ENCODE data around the gene VN1R2. TPM values are rescaled to one million over a fixed set of nuclear protein-coding genes. Genes with fewer than 3 reads are reported as not detected.
"Not testable (repeated sequence)": the region's sequence is repeated elsewhere in the genome, so short reads cannot be mapped to it uniquely, and the experiment has no call there.

Gene VN1R2
- polyA plus RNA-seq (2013, experiment 1 of 4), result not detected
- not detected for polyA plus RNA-seq (2013, experiment 2 of 4)
- polyA plus RNA-seq (2013, experiment 3 of 4), result not detected
- not detected for polyA plus RNA-seq (2013, experiment 4 of 4)

GRCh38 chr19:53257715-53258342, at the start of gene VN1R2:
Gene VN1R2, plus strand, starts transcription at chr19:53258292. Its CDS starts 84 bp downstream, at chr19:53258376.
- not testable (repeated sequence) for H3K27ac ChIP-seq (ENCODE audit: insufficient read depth, low read depth, low read length, poor library complexity, severe bottlenecking); H3K9me3 ChIP-seq (ENCODE audit: control insufficient read depth, low read length); H3K36me3 ChIP-seq (ENCODE audit: control insufficient read depth, insufficient read depth, low read length); H3K27me3 ChIP-seq (ENCODE audit: control insufficient read depth, insufficient read depth, low read length, poor library complexity, severe bottlenecking); H3K4me3 ChIP-seq (ENCODE audit: insufficient read depth, low read depth, low read length); H3K4me1 ChIP-seq (ENCODE audit: control insufficient read depth, insufficient read depth, low read length)
- 85 to 86% methylated on average over 13 to 14 of the region's 14 CpGs for WGBS, 2 experiments

GRCh38 chr19:53211554-53211953, 46.5 kb upstream of the VN1R2 start:
- H3K9me3 ChIP-seq (ENCODE audit: control insufficient read depth, low read length), result peaks cover 14% of the 10 kb centered on the region
- H3K27ac ChIP-seq (ENCODE audit: insufficient read depth, low read depth, low read length, poor library complexity, severe bottlenecking); H3K36me3 ChIP-seq (ENCODE audit: control insufficient read depth, insufficient read depth, low read length); H3K4me1 ChIP-seq (ENCODE audit: control insufficient read depth, insufficient read depth, low read length); H3K27me3 ChIP-seq (ENCODE audit: control insufficient read depth, insufficient read depth, low read length, poor library complexity, severe bottlenecking); H3K4me3 ChIP-seq (ENCODE audit: insufficient read depth, low read depth, low read length): not testable (repeated sequence)
- 50 to 74% methylated on average over 1 to 3 of the region's 3 CpGs for WGBS, 2 experiments

GRCh38 chr19:53212703-53213320, 45.3 kb upstream of the VN1R2 start:
- no peaks in the 10 kb centered on the region for H3K27me3 ChIP-seq (ENCODE audit: control insufficient read depth, insufficient read depth, low read length, poor library complexity, severe bottlenecking)
- H3K36me3 ChIP-seq (ENCODE audit: control insufficient read depth, insufficient read depth, low read length), result no peaks in the 10 kb centered on the region
- H3K4me1 ChIP-seq (ENCODE audit: control insufficient read depth, insufficient read depth, low read length), result no peaks in the 10 kb centered on the region
- no peak overlapping the region for H3K27ac ChIP-seq (ENCODE audit: insufficient read depth, low read depth, low read length, poor library complexity, severe bottlenecking)
- WGBS, 2 experiments, result 89 to 95% methylated on average over 2 of the region's 2 CpGs
- H3K9me3 ChIP-seq (ENCODE audit: control insufficient read depth, low read length), result peaks cover 14% of the 10 kb centered on the region
- H3K4me3 ChIP-seq (ENCODE audit: insufficient read depth, low read depth, low read length), result no peak overlapping the region

GRCh38 chr19:53222716-53223115, 35.4 kb upstream of the VN1R2 start:
- H3K4me3 ChIP-seq (ENCODE audit: insufficient read depth, low read depth, low read length); H3K27me3 ChIP-seq (ENCODE audit: control insufficient read depth, insufficient read depth, low read length, poor library complexity, severe bottlenecking); H3K36me3 ChIP-seq (ENCODE audit: control insufficient read depth, insufficient read depth, low read length); H3K4me1 ChIP-seq (ENCODE audit: control insufficient read depth, insufficient read depth, low read length); H3K9me3 ChIP-seq (ENCODE audit: control insufficient read depth, low read length); H3K27ac ChIP-seq (ENCODE audit: insufficient read depth, low read depth, low read length, poor library complexity, severe bottlenecking): not testable (repeated sequence)
- 94 to 95% methylated on average over 22 to 28 of the region's 28 CpGs for WGBS, 2 experiments

GRCh38 chr19:53224606-53225005, 33.5 kb upstream of the VN1R2 start:
- Histone ChIP-seq H3K4me3 (ENCODE audit: insufficient read depth, low read depth, low read length) (no peak overlapping the region), H3K27me3 (ENCODE audit: control insufficient read depth, insufficient read depth, low read length, poor library complexity, severe bottlenecking) (no peaks in the 10 kb centered on the region), H3K27ac (ENCODE audit: insufficient read depth, low read depth, low read length, poor library complexity, severe bottlenecking) (no peak overlapping the region), H3K4me1 (ENCODE audit: control insufficient read depth, insufficient read depth, low read length) (no peaks in the 10 kb centered on the region), H3K36me3 (ENCODE audit: control insufficient read depth, insufficient read depth, low read length) (no peaks in the 10 kb centered on the region), H3K9me3 (ENCODE audit: control insufficient read depth, low read length) (peaks cover 2% of the 10 kb centered on the region)
- WGBS, 2 experiments, result 92 to 93% methylated on average over 20 of the region's 20 CpGs

GRCh38 chr19:53237114-53237777, 20.8 kb upstream of the VN1R2 start:
- WGBS, 2 experiments, result 79 to 92% methylated on average over 4 of the region's 4 CpGs
- Histone ChIP-seq H3K36me3 (ENCODE audit: control insufficient read depth, insufficient read depth, low read length) (peaks cover 35% of the 10 kb centered on the region), H3K4me1 (ENCODE audit: control insufficient read depth, insufficient read depth, low read length) (no peaks in the 10 kb centered on the region), H3K4me3 (ENCODE audit: insufficient read depth, low read depth, low read length) (no peak overlapping the region), H3K27ac (ENCODE audit: insufficient read depth, low read depth, low read length, poor library complexity, severe bottlenecking) (no peak overlapping the region), H3K9me3 (ENCODE audit: control insufficient read depth, low read length) (peaks cover 13% of the 10 kb centered on the region), H3K27me3 (ENCODE audit: control insufficient read depth, insufficient read depth, low read length, poor library complexity, severe bottlenecking) (no peaks in the 10 kb centered on the region)

GRCh38 chr19:53246498-53246897, 11.6 kb upstream of the VN1R2 start:
- Histone ChIP-seq H3K36me3 (ENCODE audit: control insufficient read depth, insufficient read depth, low read length) (peaks cover 34% of the 10 kb centered on the region), H3K4me3 (ENCODE audit: insufficient read depth, low read depth, low read length) (no peak overlapping the region), H3K27ac (ENCODE audit: insufficient read depth, low read depth, low read length, poor library complexity, severe bottlenecking) (no peak overlapping the region), H3K9me3 (ENCODE audit: control insufficient read depth, low read length) (peaks cover 2% of the 10 kb centered on the region), H3K4me1 (ENCODE audit: control insufficient read depth, insufficient read depth, low read length) (no peaks in the 10 kb centered on the region), H3K27me3 (ENCODE audit: control insufficient read depth, insufficient read depth, low read length, poor library complexity, severe bottlenecking) (no peaks in the 10 kb centered on the region)
- no CpG with 5 or more reads among the region's 1 CpG for WGBS, 2 experiments

GRCh38 chr19:53254411-53255341, 3.4 kb upstream of the VN1R2 start, which contains the start of gene ZNF677:
Gene ZNF677, minus strand, starts transcription at chr19:53254873. Its CDS starts 3,323 bp downstream, at chr19:53251550.
- Histone ChIP-seq H3K27ac (ENCODE audit: insufficient read depth, low read depth, low read length, poor library complexity, severe bottlenecking) (no peak within 1 kb of the TSS), H3K36me3 (ENCODE audit: control insufficient read depth, insufficient read depth, low read length) (peaks cover 26% of the 10 kb centered on the region), H3K4me1 (ENCODE audit: control insufficient read depth, insufficient read depth, low read length) (no peaks in the 10 kb centered on the region), H3K9me3 (ENCODE audit: control insufficient read depth, low read length) (no peaks in the 10 kb centered on the region), H3K27me3 (ENCODE audit: control insufficient read depth, insufficient read depth, low read length, poor library complexity, severe bottlenecking) (no peaks in the 10 kb centered on the region), H3K4me3 (ENCODE audit: insufficient read depth, low read depth, low read length) (peak within 1 kb of the TSS; percentile 52)
- whole genome bisulfite sequencing, 2 experiments, result 19 to 20% methylated on average over 72 of the region's 72 CpGs

GRCh38 chr19:53267623-53268022, 9.5 kb downstream of the VN1R2 start, which contains the start of gene VN1R4:
Gene VN1R4, minus strand, starts transcription at chr19:53267723. Its CDS starts 58 bp downstream, at chr19:53267665.
- H3K4me3 ChIP-seq (ENCODE audit: insufficient read depth, low read depth, low read length), result not testable (repeated sequence)
- 100% methylated on average over 2 of the region's 5 CpGs; no CpG with 5 or more reads in 1 of the 2 experiments for WGBS, 2 experiments

More at GRCh38 chr19:53267623-53268022, 9.5 kb downstream of the VN1R2 start, which contains the start of gene VN1R4:
- not testable (repeated sequence) for H3K9me3 ChIP-seq (ENCODE audit: control insufficient read depth, low read length); H3K4me1 ChIP-seq (ENCODE audit: control insufficient read depth, insufficient read depth, low read length); H3K27me3 ChIP-seq (ENCODE audit: control insufficient read depth, insufficient read depth, low read length, poor library complexity, severe bottlenecking); H3K27ac ChIP-seq (ENCODE audit: insufficient read depth, low read depth, low read length, poor library complexity, severe bottlenecking); H3K36me3 ChIP-seq (ENCODE audit: control insufficient read depth, insufficient read depth, low read length)

All from ectodermal cell (in vitro differentiated cells).